HFF-Myc (cell line): ENCODE measurements around the gene RPS8.

ENCODE experiments used
- DNase-seq: peaks from one replicate; pipeline ENCODE4 v3.0.0-alpha.2; 2011; ENCODE audit warnings: low read depth; ENCODE audit errors: extremely low read depth
- H3K4me3 ChIP-seq: replicated peaks from 2 replicates; pipeline ENCODE4 v1.5.1; 2011; ENCODE audit warnings: low read depth, mild to moderate bottlenecking, control low read depth, low read length
- CTCF ChIP-seq: IDR thresholded peaks from 2 replicates; pipeline ENCODE4 v1.5.1; 2012; ENCODE audit warnings: mild to moderate bottlenecking, low read depth, low read length, control low read depth; ENCODE audit errors: missing control alignments

The RPS8 gene

GRCh38 chr1:44775930-44776729 is 790 bp downstream of the RPS8 start:
- no peak for TF ChIP-seq CTCF
- H3K4me3 ChIP-seq: peak overlapping the region; percentile 100
- no peak for DNase-seq

GRCh38 chr1:44776730-44777068 is 1.4 kb downstream of the RPS8 start:
- DNase-seq: no peak
- TF ChIP-seq CTCF: no peak
- peak overlapping the region; percentile 100 for H3K4me3 ChIP-seq

- no peak for TF ChIP-seq CTCF
- DNase-seq: no peak
- peak overlapping the region; percentile 100 for H3K4me3 ChIP-seq
Measured at GRCh38 chr1:44777547-44777946, 2.2 kb downstream of the RPS8 start.

GRCh38 chr1:44777969-44778635 is 2.8 kb downstream of the RPS8 start:
- H3K4me3 ChIP-seq: peak overlapping the region; percentile 100
- TF ChIP-seq CTCF: no peak
- DNase-seq: no peak

GRCh38 chr1:44778705-44779576 is 3.6 kb downstream of the RPS8 start:
- TF ChIP-seq CTCF: no peak
- no peak for DNase-seq
- H3K4me3 ChIP-seq: peak overlapping the region; percentile 100

GRCh38 chr1:44780583-44781121 is 5.3 kb downstream of the RPS8 start:
- TF ChIP-seq CTCF: no peak
- no peak overlapping the region for H3K4me3 ChIP-seq
- DNase-seq: no peak
